NOMO-1 treated with DMSO at 0.1 percent for 48 hours (cell line): Measurements from ENCODE around the gene EIF4B.
"Not testable (repeated sequence)": the region's sequence is repeated elsewhere in the genome, so short reads cannot be mapped to it uniquely, and the experiment has no call there.

ENCODE experiments used
- DNase-seq: peaks from one replicate; lab custom pipeline; 2025; ENCODE audit not compliant: unreplicated experiment; lab: John Stamatoyannopoulos, UW

The EIF4B gene

GRCh38 chr12:53005986-53006809, at the start of gene EIF4B:
TSS of gene EIF4B (plus strand) at chr12:53006456. CDS start at chr12:53006484, 28 bp downstream.
- DNase-seq = peak; percentile 100

GRCh38 chr12:52956987-52957386, 49.3 kb upstream of the EIF4B start:
- DNase-seq = peak; percentile 17

GRCh38 chr12:52964556-52965336, 41.5 kb upstream of the EIF4B start:
- DNase-seq = no peak

- DNase-seq = no peak
Observed at GRCh38 chr12:52965337-52965731, 40.9 kb upstream of the EIF4B start.

GRCh38 chr12:52969166-52969795, 37.0 kb upstream of the EIF4B start:
- DNase-seq = no peak

GRCh38 chr12:52969828-52970569, 36.3 kb upstream of the EIF4B start:
- no peak for DNase-seq

GRCh38 chr12:52971679-52972329, 34.5 kb upstream of the EIF4B start:
- no peak for DNase-seq

- DNase-seq = no peak
Observed at GRCh38 chr12:52975204-52975603, 31.1 kb upstream of the EIF4B start.

GRCh38 chr12:52975820-52976573, 30.3 kb upstream of the EIF4B start:
- no peak for DNase-seq

GRCh38 chr12:52976574-52977071, 29.6 kb upstream of the EIF4B start:
- no peak for DNase-seq

- DNase-seq = no peak
Observed at GRCh38 chr12:52977170-52977569, 29.1 kb upstream of the EIF4B start.

GRCh38 chr12:52980096-52980649, 26.1 kb upstream of the EIF4B start:
- no peak for DNase-seq

GRCh38 chr12:52980650-52981423, 25.4 kb upstream of the EIF4B start:
- DNase-seq = peak; percentile 90

- DNase-seq = no peak
Observed at GRCh38 chr12:52984136-52984535, 22.1 kb upstream of the EIF4B start.

- DNase-seq = no peak
Observed at GRCh38 chr12:52988898-52989297, 17.4 kb upstream of the EIF4B start.

GRCh38 chr12:52990206-52990605, 16.1 kb upstream of the EIF4B start:
- DNase-seq = no peak

- DNase-seq = not testable (repeated sequence)
Observed at GRCh38 chr12:52992240-52992639, 14.0 kb upstream of the EIF4B start.
